Thyroid gland (tissue), 4 donors: Measurements from ENCODE around the gene MAL. TPM values are rescaled to one million over a fixed set of nuclear protein-coding genes. Genes with fewer than 3 reads are reported as not detected.

ENCODE experiments used
- DNase-seq, 2 donors: peaks; one replicate each; pipeline ENCODE4 v3.0.0-alpha.2; 2019
- H3K27ac ChIP-seq, 3 donors: fragments of 200-600 bp; sonication (generic); 1 replicate in 2 of 3; 2 replicates in 1 of 3; pipeline ENCODE4 v1.5.1; 2016 to 2019; ENCODE audit warnings: mild to moderate bottlenecking in 1 of 3, moderate library complexity in 1 of 3
- H3K27me3 ChIP-seq: fragments of 200-600 bp; sonication (generic); one replicate; pipeline ENCODE4 v1.5.1; 2019
- H3K36me3 ChIP-seq, 2 donors: fragments of 200-600 bp; sonication (generic); one replicate each; pipeline ENCODE4 v1.5.1; 2016 to 2019
- H3K4me1 ChIP-seq, 2 donors: fragments of 200-600 bp; sonication (generic); one replicate each; pipeline ENCODE4 v1.5.1; 2017 to 2019
- H3K4me3 ChIP-seq, 3 donors: fragments of 200-600 bp; sonication (generic); replicated peaks in 1 of 3; 1 replicate in 2 of 3; 2 replicates in 1 of 3; pipeline ENCODE4 v1.5.1; 2016; ENCODE audit warnings: mild to moderate bottlenecking in 1 of 3
- H3K9me3 ChIP-seq: fragments of 200-600 bp; sonication (generic); one replicate; pipeline ENCODE4 v1.5.1; 2017
- POLR2A ChIP-seq, 2 donors: fragments of 450-650 bp; IDR thresholded peaks; one replicate each; pipeline ENCODE4 v1.6.1; 2017; ENCODE audit warnings: antibody characterized with exemption in 2 of 2, mild to moderate bottlenecking in 2 of 2, moderate library complexity in 1 of 2
- WGBS, 2 donors: methylation state at CpG; one replicate each; pipeline ENCODE4 v1.1.5; 2017; 5-methylcytosine and 5-hydroxymethylcytosine counted together
- intact Hi-C: fragments of 100-400 bp; cut with DNase I; formaldehyde crosslinking; loops from one replicate; pipeline ENCODE4 v1.15.1; 2023
- total RNA-seq, 4 donors: library from RNA; depleted of rRNA; stranded (reverse); fragments of >200 nt; gene quantifications; one replicate each; pipeline ENCODE4 v1.2.3, GENCODE V29; 2016
- TF ChIP-seq, protein P1 (sequence below), 6 experiments: fragments of 200-600 bp in 3 of 6; fragments of 450-650 bp in 3 of 6; sonication (generic) in 3 of 6; IDR thresholded peaks; one replicate each; pipeline ENCODE4 v1.5.1; 2016 to 2019; ENCODE audit warnings: antibody characterized with exemption in 6 of 6, mild to moderate bottlenecking in 2 of 6, inconsistent platforms in 1 of 6, moderate library complexity in 1 of 6

Gene MAL
- total RNA-seq, 4 donors from 2014 or later, result 5.6 to 19.3 (median 13.3) TPM

DNA sequence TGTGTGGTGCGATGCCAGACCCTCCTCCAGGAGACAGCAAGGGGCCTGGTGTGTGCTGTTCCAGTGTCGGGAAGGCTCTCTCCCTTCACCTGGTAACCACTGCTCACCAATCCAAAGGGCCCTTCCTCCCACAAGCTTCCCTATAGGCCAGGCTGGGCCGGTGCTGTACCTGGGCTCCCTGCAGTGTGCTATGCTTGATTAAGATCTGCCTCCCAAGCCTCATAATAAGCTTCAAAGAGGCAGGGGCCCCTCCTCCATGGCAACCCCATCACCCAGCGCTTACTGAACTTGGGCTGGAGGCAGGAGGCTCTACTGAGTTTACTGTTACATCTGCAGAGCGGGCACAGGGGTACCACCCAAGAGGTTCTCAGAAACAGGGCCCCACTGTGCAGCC lies 4.5 kb upstream of the MAL start:
- no peak for TF ChIP-seq POLR2A (IDR thresholded peaks at IDR 0.05)
- TF ChIP-seq, protein P1, sequence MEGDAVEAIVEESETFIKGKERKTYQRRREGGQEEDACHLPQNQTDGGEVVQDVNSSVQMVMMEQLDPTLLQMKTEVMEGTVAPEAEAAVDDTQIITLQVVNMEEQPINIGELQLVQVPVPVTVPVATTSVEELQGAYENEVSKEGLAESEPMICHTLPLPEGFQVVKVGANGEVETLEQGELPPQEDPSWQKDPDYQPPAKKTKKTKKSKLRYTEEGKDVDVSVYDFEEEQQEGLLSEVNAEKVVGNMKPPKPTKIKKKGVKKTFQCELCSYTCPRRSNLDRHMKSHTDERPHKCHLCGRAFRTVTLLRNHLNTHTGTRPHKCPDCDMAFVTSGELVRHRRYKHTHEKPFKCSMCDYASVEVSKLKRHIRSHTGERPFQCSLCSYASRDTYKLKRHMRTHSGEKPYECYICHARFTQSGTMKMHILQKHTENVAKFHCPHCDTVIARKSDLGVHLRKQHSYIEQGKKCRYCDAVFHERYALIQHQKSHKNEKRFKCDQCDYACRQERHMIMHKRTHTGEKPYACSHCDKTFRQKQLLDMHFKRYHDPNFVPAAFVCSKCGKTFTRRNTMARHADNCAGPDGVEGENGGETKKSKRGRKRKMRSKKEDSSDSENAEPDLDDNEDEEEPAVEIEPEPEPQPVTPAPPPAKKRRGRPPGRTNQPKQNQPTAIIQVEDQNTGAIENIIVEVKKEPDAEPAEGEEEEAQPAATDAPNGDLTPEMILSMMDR (IDR thresholded peaks at IDR 0.05), result no peak
- intact Hi-C loops, result loop anchor here (5.0 kb wide), 1 partner anchor 96 kb away; no protein-coding TSS in a partner anchor
- 73 to 76% methylated on average over 4 to 5 of the region's 5 CpGs for WGBS, 2 donors

DNA sequence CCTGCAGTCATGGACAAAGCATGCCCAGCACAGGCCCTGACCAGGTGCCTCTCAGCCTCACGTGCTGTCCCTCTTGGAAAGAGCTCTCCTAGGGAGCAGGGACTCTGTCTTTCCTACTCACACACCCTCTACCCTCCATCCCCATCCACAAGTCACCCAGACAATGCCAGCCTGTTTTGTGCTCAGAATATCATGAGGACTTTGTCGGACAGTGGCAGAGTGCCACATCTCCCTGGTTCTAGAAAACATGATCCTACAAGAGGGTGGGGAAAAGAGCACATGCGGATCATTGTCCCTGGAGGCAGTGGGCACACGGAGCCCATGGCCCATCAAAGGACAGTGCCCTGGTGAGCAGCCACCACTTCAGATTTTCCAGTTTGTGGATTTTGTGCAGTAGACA lies 3.7 kb upstream of the MAL start:
- no peaks in the 10 kb centered on the region for H3K27me3 ChIP-seq
- WGBS, 2 donors, result 51 to 60% methylated on average over 3 to 4 of the region's 4 CpGs
- no peak overlapping the region for H3K4me3 ChIP-seq
- peak in 1 of 2 donors; percentile 34 for DNase-seq
- TF ChIP-seq POLR2A (IDR thresholded peaks at IDR 0.05), result no peak
- TF ChIP-seq, protein P1 (IDR thresholded peaks at IDR 0.05), result no peak
- H3K36me3 ChIP-seq, result no peaks in the 10 kb centered on the region
- intact Hi-C loops, result loop anchor here (2.0 to 5.0 kb wide), 2 partner anchors 57 to 95 kb away; no protein-coding TSS in a partner anchor
- peaks cover 28 to 58% of the 10 kb centered on the region in 2 donors for H3K4me1 ChIP-seq
- H3K9me3 ChIP-seq, result no peaks in the 10 kb centered on the region
- peak overlapping the region; percentile 89 to 98 (median 92) for H3K27ac ChIP-seq

More for the DNA sequence above, 4.5 kb upstream of the MAL start:
- DNase-seq, result peak in 1 of 2 donors; percentile 47
- Histone ChIP-seq H3K4me1 (peaks cover 23 to 53% of the 10 kb centered on the region in 2 donors), H3K27me3 (no peaks in the 10 kb centered on the region), H3K4me3 (no peak overlapping the region), H3K9me3 (no peaks in the 10 kb centered on the region), H3K36me3 (no peaks in the 10 kb centered on the region), H3K27ac (peak overlapping the region; percentile 89 to 98 (median 92))

DNA sequence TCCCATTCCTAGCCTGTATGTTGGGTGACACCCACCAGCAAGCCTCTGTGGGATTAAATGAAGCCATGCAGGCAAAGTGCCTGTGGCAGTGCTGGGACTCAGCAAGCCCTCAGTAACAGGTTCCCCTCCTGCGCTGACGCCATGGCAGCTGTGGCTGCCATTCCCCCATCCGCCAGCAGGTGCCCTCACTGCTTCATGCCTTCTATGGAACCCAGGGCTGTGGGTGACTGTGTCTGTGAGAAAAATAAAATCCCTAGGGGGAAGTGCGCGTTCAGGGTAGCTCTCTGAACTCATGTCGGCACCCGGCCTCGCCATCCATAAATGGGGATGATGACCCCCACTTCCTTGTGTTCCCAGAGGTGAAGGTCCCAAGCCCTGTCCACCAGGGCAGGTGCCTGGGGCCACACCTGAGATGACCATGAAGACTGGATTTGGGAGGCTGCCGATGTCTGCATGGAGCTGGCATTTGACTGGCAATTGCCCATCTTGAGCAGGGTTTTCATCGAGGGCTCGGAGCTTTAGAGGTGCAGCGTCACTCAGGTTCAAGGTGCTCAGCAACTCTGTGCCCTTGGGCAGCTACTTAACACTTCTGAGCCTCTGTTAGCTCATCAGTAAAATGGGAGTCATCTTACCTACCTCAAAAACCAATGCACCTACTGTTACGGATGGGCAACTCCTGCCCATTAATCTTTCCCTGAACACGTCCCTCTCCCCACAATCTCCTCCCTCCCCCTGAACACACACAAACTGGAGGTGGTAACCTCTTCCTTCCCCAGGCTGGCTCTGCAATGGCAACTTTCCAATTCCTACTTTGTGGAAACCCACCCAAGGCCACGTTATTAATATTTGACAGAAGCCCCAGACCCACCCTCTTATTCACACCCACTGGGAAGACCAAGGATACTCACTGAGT lies 2.9 kb upstream of the MAL start:
- TF ChIP-seq, protein P1 (IDR thresholded peaks at IDR 0.05), result peak; percentile 77 to 97 (median 94)
- TF ChIP-seq POLR2A (IDR thresholded peaks at IDR 0.05), result no peak
- intact Hi-C loops, result loop anchor here (2.0 to 5.0 kb wide), 2 partner anchors 56 to 95 kb away; no protein-coding TSS in a partner anchor
- peak overlapping the region; percentile 89 to 98 (median 92) for H3K27ac ChIP-seq
- no peak overlapping the region for H3K4me3 ChIP-seq
- H3K36me3 ChIP-seq, result no peaks in the 10 kb centered on the region
- H3K4me1 ChIP-seq, result peaks cover 28 to 58% of the 10 kb centered on the region in 2 donors
- 26 to 30% methylated on average over 13 to 15 of the region's 15 CpGs for WGBS, 2 donors
- no peaks in the 10 kb centered on the region for H3K9me3 ChIP-seq
- no peaks in the 10 kb centered on the region for H3K27me3 ChIP-seq
- peak; percentile 80 to 83 for DNase-seq

DNA sequence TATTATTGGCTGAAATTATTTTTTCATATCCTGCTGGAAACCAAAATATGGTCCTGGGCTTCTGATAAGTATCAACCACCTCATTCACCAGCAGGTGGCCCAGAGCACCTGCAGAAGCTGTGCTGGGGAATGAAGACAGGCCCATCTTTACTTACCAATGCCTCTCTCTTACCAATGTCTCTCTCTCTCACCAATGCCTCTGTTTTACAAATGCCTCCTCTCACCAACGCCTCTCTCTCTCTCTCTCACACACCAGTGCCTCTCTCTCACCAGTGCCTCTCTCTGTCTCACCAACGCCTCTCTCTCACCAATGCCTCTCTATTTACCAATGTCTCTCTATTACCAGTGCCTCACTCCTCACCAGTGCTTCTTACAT lies 2.3 kb upstream of the MAL start:
- Histone ChIP-seq H3K27ac (no peak overlapping the region), H3K9me3 (no peaks in the 10 kb centered on the region), H3K27me3 (no peaks in the 10 kb centered on the region), H3K4me3 (no peak overlapping the region), H3K4me1 (peaks cover 28 to 58% of the 10 kb centered on the region in 2 donors), H3K36me3 (no peaks in the 10 kb centered on the region)
- peak; percentile 69 to 73 for DNase-seq
- TF ChIP-seq, protein P1 (IDR thresholded peaks at IDR 0.05), result peak in 5 of 6 experiments; percentile 23 to 79 (median 54)
- no peak for TF ChIP-seq POLR2A (IDR thresholded peaks at IDR 0.05)
- 21 to 29% methylated on average over 2 of the region's 2 CpGs for WGBS, 2 donors
- intact Hi-C loops, result loop anchor here (2.0 to 5.0 kb wide), 2 partner anchors 56 to 94 kb away; no protein-coding TSS in a partner anchor
